Inflammatory macrophage treated with lipopolysaccharide for 1 hour (primary cell): ENCODE results near the gene SSBP2.
A peak's percentile ranks its signal among the peaks of the same experiment; 100 is the strongest.
"Not testable (repeated sequence)": the region's sequence is repeated elsewhere in the genome, so short reads cannot be mapped to it uniquely, and the experiment has no call there.

ENCODE experiments used
- DNase-seq, 2 donors: peaks; one replicate each; pipeline ENCODE4 v3.0.0-alpha.2; 2020 to 2022

Gene SSBP2

DNA sequence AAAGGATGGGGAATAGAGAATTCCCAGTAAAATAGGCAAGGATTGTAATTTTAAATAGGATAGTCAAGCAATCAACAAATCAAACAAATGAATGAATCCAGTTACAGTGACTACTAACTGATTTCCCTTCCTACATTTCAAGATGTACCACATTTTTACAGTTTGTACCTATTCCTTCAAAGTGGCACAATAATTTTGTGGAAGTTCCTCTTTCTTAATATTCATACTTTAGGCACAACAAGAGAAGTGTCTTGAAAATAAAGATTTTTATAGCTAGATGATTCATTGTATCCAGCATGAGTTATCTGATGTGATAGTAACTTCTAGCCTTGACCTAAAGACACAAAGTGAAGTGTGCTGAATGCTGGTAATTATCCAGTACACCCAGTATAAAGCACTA is 234.8 kb downstream of the SSBP2 start:
- DNase-seq, result peak in 1 of 2 donors; percentile 11

DNA sequence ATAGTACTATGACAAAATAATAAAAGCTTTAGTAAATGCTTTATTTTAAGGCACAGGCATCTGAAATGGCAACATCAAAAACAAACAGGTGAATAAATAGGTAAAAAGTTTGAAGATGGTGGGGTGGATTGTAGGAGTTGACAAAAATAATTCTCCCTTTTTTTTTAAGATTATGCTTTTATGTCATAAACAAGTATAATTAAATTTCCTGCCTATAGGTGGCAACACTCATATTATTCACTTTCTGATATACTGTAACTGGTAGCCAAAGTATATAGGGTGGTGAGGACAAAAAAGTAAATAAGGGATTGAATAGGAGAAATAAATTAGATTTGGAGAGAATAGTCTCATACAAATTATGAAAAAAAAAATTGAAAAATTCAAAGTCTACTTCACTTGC is 236.9 kb downstream of the SSBP2 start:
- DNase-seq, result peak; percentile 17 to 30

GRCh38 chr5:81513473-81513872 is 237.4 kb downstream of the SSBP2 start:
- DNase-seq, result no peak

GRCh38 chr5:81506900-81507588 is 243.9 kb downstream of the SSBP2 start:
- peak; percentile 82 to 91 for DNase-seq

DNA sequence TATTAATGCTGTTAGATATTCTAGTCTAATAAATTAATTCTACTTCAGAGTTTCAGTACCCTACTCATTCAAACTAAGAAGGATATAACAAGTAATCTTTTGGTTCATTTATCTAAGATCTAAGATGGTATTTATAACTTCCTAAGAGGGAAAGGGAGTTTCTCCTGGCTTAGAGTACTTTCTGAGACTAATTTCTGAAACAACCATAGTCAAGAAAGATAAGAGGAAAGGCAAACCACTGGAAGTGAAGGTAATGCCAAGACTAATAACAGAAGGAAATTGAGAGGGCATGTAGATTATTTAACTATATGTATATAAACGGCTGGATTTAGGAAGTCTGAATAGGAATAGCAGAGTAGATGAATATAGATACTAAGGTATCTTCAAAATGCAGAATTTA is 244.5 kb downstream of the SSBP2 start:
- DNase-seq, result no peak

GRCh38 chr5:81505672-81506071 is 245.2 kb downstream of the SSBP2 start:
- peak in 1 of 2 donors; percentile 9 for DNase-seq

- not testable (repeated sequence) for DNase-seq
Observed at GRCh38 chr5:81503602-81504001, 247.3 kb downstream of the SSBP2 start.

GRCh38 chr5:81495286-81495685 is 255.6 kb downstream of the SSBP2 start:
- no peak for DNase-seq

DNA sequence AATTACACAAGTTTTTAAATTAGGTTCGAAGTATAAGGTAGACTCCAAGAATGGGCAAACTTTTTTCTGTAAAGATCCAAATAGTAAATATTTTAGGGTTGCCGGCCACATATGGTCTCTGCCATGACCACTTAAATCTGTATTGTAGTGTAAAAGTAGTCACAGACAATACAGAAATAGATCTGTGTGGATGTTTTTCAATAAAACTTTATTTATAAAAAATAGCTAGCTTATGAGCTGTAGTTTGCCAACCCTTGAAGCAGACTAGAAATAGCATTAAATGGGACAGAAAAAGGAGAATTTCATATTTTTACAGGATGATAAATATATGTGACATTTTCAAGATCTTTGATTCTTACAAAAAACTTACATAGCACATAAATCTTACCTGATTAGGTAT is 262.0 kb downstream of the SSBP2 start:
- DNase-seq, result no peak

GRCh38 chr5:81486711-81487110 is 264.2 kb downstream of the SSBP2 start:
- DNase-seq, result no peak

GRCh38 chr5:81482595-81482994 is 268.3 kb downstream of the SSBP2 start:
- DNase-seq, result no peak

DNA sequence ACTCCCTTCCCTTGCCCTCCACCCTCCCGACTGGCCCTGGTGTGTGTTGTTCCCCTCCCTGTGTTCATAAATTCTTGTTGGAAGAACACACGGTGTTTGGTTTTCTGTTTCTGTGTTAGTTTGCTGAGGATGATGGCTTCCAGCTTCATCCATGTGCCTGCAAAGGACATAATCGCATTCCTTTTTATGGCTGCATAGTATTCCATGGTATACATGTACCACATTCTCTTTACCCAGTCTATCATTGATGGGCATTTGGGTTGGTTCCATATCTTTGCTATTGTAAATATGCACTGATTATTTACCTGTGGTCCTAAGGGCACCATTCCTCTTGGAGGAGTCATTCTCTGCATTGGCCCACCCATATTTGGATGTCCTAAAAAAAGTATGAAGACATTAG is 277.5 kb downstream of the SSBP2 start:
- not testable (repeated sequence) for DNase-seq

DNA sequence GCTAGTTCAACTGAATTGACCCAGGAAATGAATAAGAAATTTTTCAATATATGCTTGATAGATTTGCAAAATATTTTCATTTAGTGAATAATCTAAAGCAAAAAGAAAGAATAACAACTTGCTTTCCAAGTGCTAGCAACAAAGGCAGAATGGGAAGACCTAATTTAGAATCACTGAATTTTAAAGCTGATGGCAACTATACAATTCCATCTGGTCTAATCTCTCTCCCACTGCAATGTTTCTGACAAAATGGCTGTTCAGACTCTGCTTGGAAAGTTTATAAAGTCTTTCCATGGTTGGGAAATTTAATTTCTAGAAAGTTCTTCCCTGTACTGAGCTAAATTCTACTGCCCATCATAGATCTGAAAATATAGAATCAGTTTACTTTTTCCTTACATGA is 281.2 kb downstream of the SSBP2 start:
- DNase-seq, result no peak

DNA sequence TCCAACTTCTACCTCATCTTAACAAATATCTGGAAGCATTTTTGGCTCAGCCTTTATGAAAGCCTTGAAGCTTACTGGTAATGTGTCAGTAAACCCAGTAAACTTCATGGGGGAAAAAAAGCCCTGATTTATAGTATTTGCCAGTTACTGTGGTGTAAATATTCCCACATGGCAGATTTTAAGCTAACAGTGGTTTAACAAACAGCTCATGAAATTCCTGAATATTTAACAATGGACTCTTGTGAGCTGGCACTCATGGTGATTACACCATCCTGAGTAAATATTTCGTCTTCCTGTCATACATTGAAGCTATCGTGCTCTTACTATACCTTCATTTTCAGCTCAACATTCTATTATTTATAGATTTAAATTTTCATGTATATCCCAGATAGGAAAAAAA is 300.0 kb downstream of the SSBP2 start:
- DNase-seq, result no peak

DNA sequence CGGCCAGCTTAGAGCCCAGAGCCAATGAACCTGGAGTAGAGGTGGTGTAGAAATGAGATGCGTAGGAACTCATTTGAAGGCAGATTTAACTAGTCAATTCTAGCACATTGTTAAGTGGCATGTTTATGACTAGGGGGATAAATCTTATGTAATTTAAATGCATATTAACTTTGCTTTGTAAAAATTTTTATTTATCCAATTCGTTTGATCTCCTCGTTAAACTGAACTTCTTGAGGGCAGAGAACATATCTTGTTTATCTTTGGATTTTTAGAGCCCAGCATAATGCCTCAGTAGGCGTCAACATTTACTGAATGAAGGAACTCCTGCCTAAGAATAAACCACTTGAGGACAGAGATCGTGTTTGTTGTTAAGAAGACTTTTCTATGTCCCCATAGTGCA is 315.9 kb downstream of the SSBP2 start:
- no peak for DNase-seq

DNA sequence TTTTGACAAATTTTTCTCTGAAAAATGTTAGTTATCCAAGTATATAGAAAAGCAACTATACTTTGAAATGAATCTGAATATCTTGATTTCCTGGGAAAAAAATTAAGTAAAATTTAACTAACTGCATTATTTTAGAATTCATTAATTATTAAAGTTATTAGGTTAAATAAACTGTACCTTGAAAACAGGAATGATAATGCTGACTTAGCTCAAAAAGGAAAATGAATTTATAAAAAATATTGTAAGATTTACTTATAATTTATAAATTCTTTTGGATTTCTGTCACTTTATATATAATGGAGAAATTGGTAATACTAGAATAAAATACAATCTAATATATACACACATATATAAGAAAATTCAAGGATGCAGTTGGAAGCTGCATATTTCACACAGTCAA is 320.9 kb downstream of the SSBP2 start:
- no peak for DNase-seq

DNA sequence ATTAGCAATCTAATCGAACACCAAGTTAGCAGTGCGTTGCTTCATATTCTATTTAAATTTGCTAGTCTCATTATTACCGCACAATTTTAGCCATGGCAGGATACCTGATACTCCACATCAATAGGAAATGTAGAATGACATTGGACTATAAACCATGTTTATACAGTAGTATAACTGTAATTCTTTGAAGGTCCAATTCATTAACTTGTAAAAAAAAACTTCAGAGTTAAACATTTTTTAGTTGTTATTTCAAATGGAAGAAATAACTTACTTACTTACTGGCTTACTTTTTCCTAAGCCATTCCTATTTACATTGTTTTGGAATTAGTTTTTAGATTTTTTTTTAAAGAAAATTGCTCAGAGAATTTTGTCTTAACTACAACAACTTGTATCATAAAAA is 321.5 kb downstream of the SSBP2 start:
- no peak for DNase-seq

DNA sequence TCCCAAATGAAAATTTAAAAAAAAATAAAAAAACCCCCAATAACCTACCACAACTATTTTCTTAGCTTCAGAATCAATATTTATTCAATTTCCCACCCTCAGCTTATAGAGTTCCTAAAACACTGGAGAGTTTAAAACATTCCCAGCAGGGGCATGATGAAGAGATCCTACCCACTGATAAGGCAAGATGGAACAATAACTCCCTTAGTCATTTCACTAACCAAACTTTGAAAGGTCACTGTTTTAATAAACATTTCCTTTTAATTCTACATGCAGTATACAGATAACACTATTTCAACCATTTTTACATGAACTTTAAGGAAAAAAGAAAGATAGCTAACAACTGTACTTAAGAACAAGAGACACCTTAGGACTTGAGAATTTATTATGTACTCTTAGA is 322.0 kb downstream of the SSBP2 start:
- no peak for DNase-seq

DNA sequence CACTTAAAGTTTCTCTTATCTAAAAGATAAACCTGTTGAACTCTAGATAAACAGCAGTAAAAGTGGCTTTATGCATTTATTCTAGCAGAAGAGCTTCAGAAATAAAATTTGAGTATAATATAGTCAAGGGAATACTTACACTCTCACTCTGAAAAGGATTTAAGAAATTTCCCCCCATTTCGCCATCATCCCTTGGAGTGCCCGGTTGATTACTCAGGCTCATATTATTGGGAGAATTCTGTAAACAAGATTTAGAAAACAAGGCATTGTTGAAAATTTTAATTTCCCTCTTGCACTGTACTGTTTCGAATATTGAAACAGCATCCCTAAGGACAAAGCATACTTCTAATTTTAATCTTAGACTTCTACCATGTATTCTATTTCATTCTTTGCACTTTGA is 322.5 kb downstream of the SSBP2 start:
- DNase-seq, result peak; percentile 54

GRCh38 chr5:81427566-81427965 is 323.3 kb downstream of the SSBP2 start:
- DNase-seq, result no peak

DNA sequence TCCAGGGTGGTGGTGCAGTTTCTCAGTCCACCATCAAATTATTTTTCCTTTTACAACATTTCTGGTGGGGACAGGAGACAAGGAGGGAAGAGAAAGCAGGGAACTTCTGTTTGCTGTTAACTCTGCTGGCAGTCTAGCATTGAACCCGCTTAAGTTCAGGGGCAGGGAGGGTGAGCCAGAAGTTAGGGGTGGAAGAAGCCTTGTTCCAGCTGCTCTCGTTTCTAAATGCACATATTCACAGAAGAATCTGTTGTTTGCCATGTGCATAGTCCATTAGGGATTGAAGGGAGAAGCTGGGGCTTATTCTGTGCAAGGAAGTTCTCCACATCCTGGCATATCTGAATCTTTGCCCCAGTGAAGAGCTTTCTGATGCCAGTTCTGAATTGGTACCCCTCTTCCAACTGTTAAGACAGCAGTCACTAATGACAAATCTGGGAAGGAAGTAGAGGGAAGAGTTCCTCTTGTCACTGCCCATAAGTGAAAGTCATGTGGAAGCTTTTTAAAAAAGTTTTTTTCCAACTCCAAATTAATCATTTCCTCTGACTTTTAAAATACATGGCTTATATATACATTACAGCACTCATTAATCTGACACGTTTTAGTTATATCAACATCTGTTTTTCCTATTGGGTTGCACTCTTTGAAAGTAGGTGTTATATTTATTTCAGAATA is 324.4 kb downstream of the SSBP2 start:
- DNase-seq, result peak; percentile 18 to 22

DNA sequence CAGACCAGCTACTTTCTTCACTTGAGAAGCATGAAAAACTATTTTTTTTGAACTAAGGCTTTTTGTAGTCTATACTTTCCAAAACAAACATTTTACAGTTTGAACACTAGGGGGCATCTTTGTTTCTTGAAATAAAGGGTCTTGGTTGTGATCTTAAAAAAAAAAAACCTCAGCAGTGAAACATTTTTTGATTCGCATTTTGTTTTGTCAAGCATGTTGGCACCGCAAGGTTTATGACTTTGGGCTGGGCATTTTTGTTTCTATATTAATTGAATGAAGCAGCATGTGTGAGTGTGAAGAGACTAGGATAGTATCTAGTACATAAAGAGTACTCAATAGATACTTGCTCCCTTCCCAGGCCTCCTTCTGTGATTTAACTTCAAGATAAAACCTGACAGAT is 325.3 kb downstream of the SSBP2 start:
- peak; percentile 33 to 61 for DNase-seq

GRCh38 chr5:81424728-81425127 is 326.2 kb downstream of the SSBP2 start:
- no peak for DNase-seq

- peak; percentile 41 to 50 for DNase-seq
Observed at GRCh38 chr5:81422671-81423070, 328.2 kb downstream of the SSBP2 start.
